HCT116 (cell line): ENCODE data around the gene KCNJ1.

Experiments
- CEBPB ChIP-seq: IDR thresholded peaks from 2 replicates; pipeline ENCODE4 v1.6.1; 2012; ENCODE audit warnings: low read depth
- ELF1 ChIP-seq: IDR thresholded peaks from 2 replicates; pipeline ENCODE4 v1.6.1; 2012; ENCODE audit warnings: low read depth, borderline replicate concordance
- EZH2 ChIP-seq: fragments of 200-600 bp; sonication (generic); IDR thresholded peaks from 2 replicates; pipeline ENCODE4 v1.6.1; 2017; ENCODE audit warnings: antibody characterized with exemption, mixed run types
- JUND ChIP-seq: IDR thresholded peaks from 2 replicates; pipeline ENCODE4 v1.6.1; 2012
- POLR2A ChIP-seq: IDR thresholded peaks from 2 replicates; pipeline ENCODE4 v1.7.0; 2011; ENCODE audit warnings: borderline replicate concordance; ENCODE audit not compliant: insufficient read depth, insufficient read length; ENCODE audit errors: extremely low read depth
- POLR2AphosphoS5 ChIP-seq: IDR thresholded peaks from 2 replicates; pipeline ENCODE4 v1.6.1; 2011; ENCODE audit warnings: mild to moderate bottlenecking, low read depth, low read length, moderate library complexity
- TCF7L2 ChIP-seq: IDR thresholded peaks from 2 replicates; pipeline ENCODE4 v1.7.0; 2011; ENCODE audit warnings: borderline replicate concordance, inconsistent platforms; ENCODE audit not compliant: insufficient read depth, insufficient read length; ENCODE audit errors: extremely low read depth
- YY1 ChIP-seq: IDR thresholded peaks from 2 replicates; pipeline ENCODE4 v1.6.1; 2011; ENCODE audit warnings: low read length, low read depth, moderate library complexity, mild to moderate bottlenecking; ENCODE audit not compliant: insufficient replicate concordance; ENCODE audit errors: extremely low read depth
- ZNF274 ChIP-seq: fragments of 200-500 bp; sonication (Bioruptor generic); IDR thresholded peaks from 2 replicates; pipeline ENCODE4 v1.6.1; 2014; ENCODE audit warnings: mild to moderate bottlenecking, low read depth, low read length, inconsistent platforms
- TF ChIP-seq, protein P1 (sequence below): IDR thresholded peaks from 2 replicates; pipeline ENCODE4 v1.6.1; 2012; ENCODE audit warnings: low read depth
- TF ChIP-seq, protein P2 (sequence below): IDR thresholded peaks from 2 replicates; pipeline ENCODE4 v1.6.1; 2012
- TF ChIP-seq, protein P3 (sequence below): IDR thresholded peaks from 2 replicates; pipeline ENCODE4 v1.6.1; 2012
- TF ChIP-seq, protein P4 (sequence below), 3 experiments: fragments of 200-600 bp in 1 of 3; sonication (generic) in 1 of 3; IDR thresholded peaks in 2 of 3; conservative IDR thresholded peaks in 1 of 3; 2 replicates each; pipeline ENCODE4 v1.5.1; 2012 to 2017; ENCODE audit warnings: low read depth in 2 of 3, low read length in 2 of 3, antibody characterized with exemption in 1 of 3, borderline replicate concordance in 1 of 3, control low read depth in 1 of 3, mild to moderate bottlenecking in 1 of 3, mixed read lengths in 1 of 3, mixed run types in 1 of 3, moderate library complexity in 1 of 3; ENCODE audit not compliant: insufficient read depth in 1 of 3
- TF ChIP-seq, protein P5 (sequence below): IDR thresholded peaks from 2 replicates; pipeline ENCODE4 v1.6.1; 2011; ENCODE audit warnings: mild to moderate bottlenecking, low read length, moderate library complexity; ENCODE audit not compliant: insufficient replicate concordance; ENCODE audit errors: extremely low read depth

DNA sequence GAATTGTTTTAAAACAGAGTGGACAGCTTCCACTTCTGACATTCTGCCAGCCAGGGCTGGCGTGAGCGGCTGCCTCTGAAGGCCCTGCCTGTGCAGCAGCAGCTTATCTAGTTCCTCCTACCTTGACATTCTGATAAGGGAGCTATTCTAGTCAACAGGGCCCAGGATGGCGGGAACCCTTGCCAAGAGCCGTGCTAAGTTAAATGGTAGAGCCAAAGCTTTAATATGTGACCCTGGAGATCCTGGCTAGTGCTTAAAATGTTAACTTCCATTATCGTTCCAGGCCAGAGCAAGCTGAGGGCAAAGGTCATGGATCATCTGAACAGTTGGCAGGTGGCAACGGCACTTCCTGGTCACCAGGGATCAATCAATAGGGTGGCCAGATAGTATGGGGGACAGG is 27.6 kb upstream of the KCNJ1 start:
- TF ChIP-seq, protein P1, sequence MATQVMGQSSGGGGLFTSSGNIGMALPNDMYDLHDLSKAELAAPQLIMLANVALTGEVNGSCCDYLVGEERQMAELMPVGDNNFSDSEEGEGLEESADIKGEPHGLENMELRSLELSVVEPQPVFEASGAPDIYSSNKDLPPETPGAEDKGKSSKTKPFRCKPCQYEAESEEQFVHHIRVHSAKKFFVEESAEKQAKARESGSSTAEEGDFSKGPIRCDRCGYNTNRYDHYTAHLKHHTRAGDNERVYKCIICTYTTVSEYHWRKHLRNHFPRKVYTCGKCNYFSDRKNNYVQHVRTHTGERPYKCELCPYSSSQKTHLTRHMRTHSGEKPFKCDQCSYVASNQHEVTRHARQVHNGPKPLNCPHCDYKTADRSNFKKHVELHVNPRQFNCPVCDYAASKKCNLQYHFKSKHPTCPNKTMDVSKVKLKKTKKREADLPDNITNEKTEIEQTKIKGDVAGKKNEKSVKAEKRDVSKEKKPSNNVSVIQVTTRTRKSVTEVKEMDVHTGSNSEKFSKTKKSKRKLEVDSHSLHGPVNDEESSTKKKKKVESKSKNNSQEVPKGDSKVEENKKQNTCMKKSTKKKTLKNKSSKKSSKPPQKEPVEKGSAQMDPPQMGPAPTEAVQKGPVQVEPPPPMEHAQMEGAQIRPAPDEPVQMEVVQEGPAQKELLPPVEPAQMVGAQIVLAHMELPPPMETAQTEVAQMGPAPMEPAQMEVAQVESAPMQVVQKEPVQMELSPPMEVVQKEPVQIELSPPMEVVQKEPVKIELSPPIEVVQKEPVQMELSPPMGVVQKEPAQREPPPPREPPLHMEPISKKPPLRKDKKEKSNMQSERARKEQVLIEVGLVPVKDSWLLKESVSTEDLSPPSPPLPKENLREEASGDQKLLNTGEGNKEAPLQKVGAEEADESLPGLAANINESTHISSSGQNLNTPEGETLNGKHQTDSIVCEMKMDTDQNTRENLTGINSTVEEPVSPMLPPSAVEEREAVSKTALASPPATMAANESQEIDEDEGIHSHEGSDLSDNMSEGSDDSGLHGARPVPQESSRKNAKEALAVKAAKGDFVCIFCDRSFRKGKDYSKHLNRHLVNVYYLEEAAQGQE = no peak
- TF ChIP-seq POLR2A (no peak), EZH2 (no peak), YY1 (no peak), TCF7L2 (no peak), JUND (no peak), POLR2AphosphoS5 (no peak), ZNF274 (no peak), CEBPB (no peak), ELF1 (no peak)
- TF ChIP-seq, protein P2, sequence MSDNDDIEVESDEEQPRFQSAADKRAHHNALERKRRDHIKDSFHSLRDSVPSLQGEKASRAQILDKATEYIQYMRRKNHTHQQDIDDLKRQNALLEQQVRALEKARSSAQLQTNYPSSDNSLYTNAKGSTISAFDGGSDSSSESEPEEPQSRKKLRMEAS = no peak
- TF ChIP-seq, protein P3, sequence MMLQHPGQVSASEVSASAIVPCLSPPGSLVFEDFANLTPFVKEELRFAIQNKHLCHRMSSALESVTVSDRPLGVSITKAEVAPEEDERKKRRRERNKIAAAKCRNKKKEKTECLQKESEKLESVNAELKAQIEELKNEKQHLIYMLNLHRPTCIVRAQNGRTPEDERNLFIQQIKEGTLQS = no peak
- TF ChIP-seq, protein P4, sequence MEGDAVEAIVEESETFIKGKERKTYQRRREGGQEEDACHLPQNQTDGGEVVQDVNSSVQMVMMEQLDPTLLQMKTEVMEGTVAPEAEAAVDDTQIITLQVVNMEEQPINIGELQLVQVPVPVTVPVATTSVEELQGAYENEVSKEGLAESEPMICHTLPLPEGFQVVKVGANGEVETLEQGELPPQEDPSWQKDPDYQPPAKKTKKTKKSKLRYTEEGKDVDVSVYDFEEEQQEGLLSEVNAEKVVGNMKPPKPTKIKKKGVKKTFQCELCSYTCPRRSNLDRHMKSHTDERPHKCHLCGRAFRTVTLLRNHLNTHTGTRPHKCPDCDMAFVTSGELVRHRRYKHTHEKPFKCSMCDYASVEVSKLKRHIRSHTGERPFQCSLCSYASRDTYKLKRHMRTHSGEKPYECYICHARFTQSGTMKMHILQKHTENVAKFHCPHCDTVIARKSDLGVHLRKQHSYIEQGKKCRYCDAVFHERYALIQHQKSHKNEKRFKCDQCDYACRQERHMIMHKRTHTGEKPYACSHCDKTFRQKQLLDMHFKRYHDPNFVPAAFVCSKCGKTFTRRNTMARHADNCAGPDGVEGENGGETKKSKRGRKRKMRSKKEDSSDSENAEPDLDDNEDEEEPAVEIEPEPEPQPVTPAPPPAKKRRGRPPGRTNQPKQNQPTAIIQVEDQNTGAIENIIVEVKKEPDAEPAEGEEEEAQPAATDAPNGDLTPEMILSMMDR (IDR thresholded peaks at IDR 0.05 in 2 of 3, conservative IDR thresholded peaks at IDR 0.05 in 1 of 3; ENCODE audit: borderline replicate concordance in 1 of 3, insufficient read depth in 1 of 3, low read depth in 2 of 3, low read length in 2 of 3) = no peak
- TF ChIP-seq, protein P5, sequence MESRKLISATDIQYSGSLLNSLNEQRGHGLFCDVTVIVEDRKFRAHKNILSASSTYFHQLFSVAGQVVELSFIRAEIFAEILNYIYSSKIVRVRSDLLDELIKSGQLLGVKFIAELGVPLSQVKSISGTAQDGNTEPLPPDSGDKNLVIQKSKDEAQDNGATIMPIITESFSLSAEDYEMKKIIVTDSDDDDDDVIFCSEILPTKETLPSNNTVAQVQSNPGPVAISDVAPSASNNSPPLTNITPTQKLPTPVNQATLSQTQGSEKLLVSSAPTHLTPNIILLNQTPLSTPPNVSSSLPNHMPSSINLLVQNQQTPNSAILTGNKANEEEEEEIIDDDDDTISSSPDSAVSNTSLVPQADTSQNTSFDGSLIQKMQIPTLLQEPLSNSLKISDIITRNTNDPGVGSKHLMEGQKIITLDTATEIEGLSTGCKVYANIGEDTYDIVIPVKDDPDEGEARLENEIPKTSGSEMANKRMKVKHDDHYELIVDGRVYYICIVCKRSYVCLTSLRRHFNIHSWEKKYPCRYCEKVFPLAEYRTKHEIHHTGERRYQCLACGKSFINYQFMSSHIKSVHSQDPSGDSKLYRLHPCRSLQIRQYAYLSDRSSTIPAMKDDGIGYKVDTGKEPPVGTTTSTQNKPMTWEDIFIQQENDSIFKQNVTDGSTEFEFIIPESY = no peak
